H1 (cell line): ENCODE measurements around the gene CCNI2. TPM values are rescaled to one million over a fixed set of nuclear protein-coding genes. Genes with fewer than 3 reads are reported as not detected.

Source experiments
- BACH1 ChIP-seq: IDR thresholded peaks from 2 replicates; pipeline ENCODE4 v1.6.1; 2012; ENCODE audit warnings: low read length, improper control_type of control experiment
- CTBP2 ChIP-seq: IDR thresholded peaks from 2 replicates; pipeline ENCODE4 v1.7.0; 2011; ENCODE audit warnings: borderline replicate concordance, mild to moderate bottlenecking, moderate library complexity, mixed read lengths, low read length; ENCODE audit not compliant: insufficient read depth, insufficient read length
- EGR1 ChIP-seq: IDR thresholded peaks from 2 replicates; pipeline ENCODE4 v1.6.1; 2011; ENCODE audit warnings: low read depth, low read length, borderline replicate concordance
- EZH2 ChIP-seq: fragments of 200-600 bp; sonication (generic); IDR thresholded peaks from 2 replicates; pipeline ENCODE4 v1.7.1; 2012; ENCODE audit warnings: low read depth, mild to moderate bottlenecking, moderate library complexity, low read length, inconsistent platforms; ENCODE audit not compliant: severe bottlenecking
- FOSL1 ChIP-seq: IDR thresholded peaks from 2 replicates; pipeline ENCODE4 v1.6.1; 2011; ENCODE audit warnings: mild to moderate bottlenecking, low read depth, low read length, moderate library complexity; ENCODE audit not compliant: insufficient read depth
- GABPA ChIP-seq: IDR thresholded peaks from 2 replicates; pipeline ENCODE4 v1.6.1; 2011; ENCODE audit warnings: mild to moderate bottlenecking, low read length, moderate library complexity, borderline replicate concordance; ENCODE audit not compliant: insufficient read depth
- HDAC6 ChIP-seq: IDR thresholded peaks from one replicate; pipeline ENCODE4 v1.7.1; 2012; ENCODE audit warnings: low read depth, mild to moderate bottlenecking, inconsistent platforms, low read length, moderate library complexity
- JUN ChIP-seq: IDR thresholded peaks from 2 replicates; pipeline ENCODE4 v1.6.1; 2011; ENCODE audit warnings: low read depth, mild to moderate bottlenecking, improper control_type of control experiment, low read length
- JUND ChIP-seq: IDR thresholded peaks from 2 replicates; pipeline ENCODE4 v1.6.1; 2011; ENCODE audit warnings: mild to moderate bottlenecking, improper control_type of control experiment, low read length
- MAFK ChIP-seq: IDR thresholded peaks from 2 replicates; pipeline ENCODE4 v1.6.1; 2012; ENCODE audit warnings: low read depth, mild to moderate bottlenecking, improper control_type of control experiment, low read length
- MAX ChIP-seq: IDR thresholded peaks from 2 replicates; pipeline ENCODE4 v1.6.1; 2012; ENCODE audit warnings: inconsistent platforms
- NRF1 ChIP-seq: IDR thresholded peaks from 2 replicates; pipeline ENCODE4 v1.6.1; 2011; ENCODE audit warnings: mild to moderate bottlenecking, low read depth, low read length, improper control_type of control experiment
- POLR2A ChIP-seq, 2 experiments: IDR thresholded peaks; 1 replicate in 1 of 2; 2 replicates in 1 of 2; pipeline ENCODE4 v1.6.1; 2011; ENCODE audit warnings: low read depth in 2 of 2, low read length in 2 of 2, mild to moderate bottlenecking in 2 of 2; ENCODE audit errors: control extremely low read depth in 1 of 2
- POLR2AphosphoS5 ChIP-seq: IDR thresholded peaks from 2 replicates; pipeline ENCODE4 v1.6.1; 2011; ENCODE audit warnings: low read depth, low read length
- RBBP5 ChIP-seq: IDR thresholded peaks from 2 replicates; pipeline ENCODE4 v1.7.1; 2012; ENCODE audit warnings: low read depth, mild to moderate bottlenecking, inconsistent platforms, low read length, moderate library complexity, borderline replicate concordance
- RNF2 ChIP-seq: fragments of 200-900, 300-1000 bp; sonication (generic); IDR thresholded peaks from 2 replicates; pipeline ENCODE4 v1.7.1; 2016; ENCODE audit warnings: borderline replicate concordance, low read depth, mild to moderate bottlenecking, antibody characterized with exemption, low read length; ENCODE audit not compliant: poor library complexity, severe bottlenecking; ENCODE audit errors: missing control alignments
- SAP30 ChIP-seq: fragments of 300-600 bp; sonication (generic); IDR thresholded peaks from 2 replicates; pipeline ENCODE4 v1.7.1; 2012; ENCODE audit warnings: low read length, moderate library complexity, mild to moderate bottlenecking, inconsistent platforms; ENCODE audit not compliant: insufficient read depth, insufficient replicate concordance
- SP2 ChIP-seq: IDR thresholded peaks from 2 replicates; pipeline ENCODE4 v1.6.1; 2012; ENCODE audit warnings: mild to moderate bottlenecking, low read length, inconsistent platforms
- SP4 ChIP-seq: IDR thresholded peaks from 2 replicates; pipeline ENCODE4 v1.6.1; 2012; ENCODE audit warnings: low read length, inconsistent platforms
- SRF ChIP-seq: IDR thresholded peaks from 2 replicates; pipeline ENCODE4 v1.6.1; 2011; ENCODE audit warnings: mild to moderate bottlenecking, low read depth, low read length, moderate library complexity
- TAF1 ChIP-seq: IDR thresholded peaks from 2 replicates; pipeline ENCODE4 v1.6.1; 2011; ENCODE audit warnings: mild to moderate bottlenecking, low read depth, low read length
- TAF7 ChIP-seq: optimal IDR thresholded peaks from 2 replicates; pipeline ENCODE3; 2011; ENCODE audit warnings: low read depth, mild to moderate bottlenecking, inconsistent platforms, low read length, moderate library complexity, borderline replicate concordance
- TCF12 ChIP-seq: IDR thresholded peaks from 2 replicates; pipeline ENCODE4 v1.6.1; 2011; ENCODE audit warnings: low read depth, mild to moderate bottlenecking, low read length
- TEAD4 ChIP-seq: IDR thresholded peaks from 2 replicates; pipeline ENCODE4 v1.6.1; 2012; ENCODE audit warnings: low read depth, low read length, inconsistent platforms, mixed read lengths
- ZNF274 ChIP-seq: IDR thresholded peaks from 2 replicates; pipeline ENCODE4 v1.7.0; 2012; ENCODE audit warnings: low read length, borderline replicate concordance; ENCODE audit errors: extremely low read depth
- polyA plus RNA-seq, 7 experiments: library from polyadenylated mRNA; depleted of rRNA in 3 of 7; stranded (reverse) in 5 of 7; unstranded in 2 of 7; fragments of >200 nt in 5 of 7; fragments of 200-250 nt in 2 of 7; gene quantifications; 1 replicate in 5 of 7; 2 replicates in 1 of 7; 4 replicates in 1 of 7; pipeline versions ENCODE4 v1.2.1 to v1.2.3, GENCODE V29; 2011 to 2013; ENCODE audit warnings: missing spikeins in 2 of 7, mixed read lengths in 2 of 7
- total RNA-seq: library from RNA; stranded (reverse); fragmentation: NEBNext Ultra II Directional; extraction: Animal tissue kit (Norgen Biotek cat#: 25700); gene quantifications from 2 replicates; pipeline ENCODE4 v1.2.1, GENCODE V29; 2021

CCNI2 gene
- total and polyA plus RNA-seq, 2 of the 8 experiments (the other 6 are each of a cell fraction or from before 2014, with no cell fraction given), result 1.3 to 1.4 TPM

- 0 out of 2 replicates have a peak, but pooled peaks have one; percentile 36 for TF ChIP-seq TAF1
- TF ChIP-seq MAFK, result no peak
- TF ChIP-seq EZH2, result peak; percentile 60
- no peak for TF ChIP-seq JUND
- TF ChIP-seq POLR2AphosphoS5, result no peak
- TF ChIP-seq ZNF274, result no peak
- TF ChIP-seq HDAC6, result no peak
- peak; percentile 59; the same call in 1 of the 2 replicates for TF ChIP-seq MAX
- no peak for TF ChIP-seq RBBP5
- no peak for TF ChIP-seq RNF2
- TF ChIP-seq JUN, result no peak
- TF ChIP-seq EGR1, result no peak
- TF ChIP-seq SP4, result 0 out of 2 replicates have a peak, but pooled peaks have one; percentile 39
- no peak for TF ChIP-seq NRF1
- TF ChIP-seq TAF7, result no peak
- TF ChIP-seq POLR2A (IDR thresholded peaks at IDR 0.05; ENCODE audit: control extremely low read depth in 1 of 2, low read depth in 2 of 2, low read length in 2 of 2), result no peak
- TF ChIP-seq BACH1, result no peak
- no peak for TF ChIP-seq CTBP2
- no peak for TF ChIP-seq SP2
- TF ChIP-seq SRF, result no peak
- TF ChIP-seq SAP30, result no peak
- no peak for TF ChIP-seq TCF12
- TF ChIP-seq FOSL1, result no peak
- TF ChIP-seq TEAD4, result no peak
- no peak for TF ChIP-seq GABPA
These were observed 30.2 kb downstream of the CCNI2 start, which contains the start of gene SEPTIN8 (continued) for GRCh38 chr5:132777209-132778069.
